SHP77 treated with DMSO at 0.1 percent for 48 hours (cell line): ENCODE data around the gene EPN1.
A peak's percentile ranks its signal among the peaks of the same experiment; 100 is the strongest.

Source experiments
- DNase-seq: peaks from one replicate; lab custom pipeline; 2025; lab: John Stamatoyannopoulos, UW

Gene EPN1

GRCh38 chr19:55646889-55647731 is 27.9 kb upstream of the EPN1 start:
- DNase-seq = no peak

- DNase-seq = no peak
These were observed 27.1 kb upstream of the EPN1 start, which contains the start of gene CCDC106 for GRCh38 chr19:55647732-55648584. Gene CCDC106, plus strand, starts transcription at chr19:55648212. Its CDS starts 835 bp downstream, at chr19:55649047.

GRCh38 chr19:55648585-55649267 is 26.3 kb upstream of the EPN1 start:
- DNase-seq = no peak

GRCh38 chr19:55649268-55650125 is 25.5 kb upstream of the EPN1 start:
- no peak for DNase-seq

- no peak for DNase-seq
These were observed 24.9 kb upstream of the EPN1 start for GRCh38 chr19:55650126-55650557.

GRCh38 chr19:55650602-55651230 is 24.3 kb upstream of the EPN1 start:
- no peak for DNase-seq

GRCh38 chr19:55651236-55651635 is 23.8 kb upstream of the EPN1 start:
- no peak for DNase-seq

GRCh38 chr19:55652311-55653128 is 22.5 kb upstream of the EPN1 start:
- no peak for DNase-seq

GRCh38 chr19:55653651-55654322 is 21.2 kb upstream of the EPN1 start:
- DNase-seq = peak; percentile 98

GRCh38 chr19:55654323-55654867 is 20.6 kb upstream of the EPN1 start:
- peak; percentile 84 for DNase-seq

- DNase-seq = peak; percentile 37
These were observed 20.0 kb upstream of the EPN1 start, which contains the start of gene U2AF2 for GRCh38 chr19:55654868-55655647. Gene U2AF2, plus strand, starts transcription at chr19:55655035. Its CDS starts 70 bp downstream, at chr19:55655105.

GRCh38 chr19:55655648-55656040 is 19.4 kb upstream of the EPN1 start:
- no peak for DNase-seq

- DNase-seq = no peak
These were observed 18.5 kb upstream of the EPN1 start for GRCh38 chr19:55656552-55656951.

GRCh38 chr19:55656988-55657747 is 17.9 kb upstream of the EPN1 start:
- no peak for DNase-seq

GRCh38 chr19:55658846-55659459 is 16.1 kb upstream of the EPN1 start:
- no peak for DNase-seq

- DNase-seq = no peak
These were observed 15.2 kb upstream of the EPN1 start for GRCh38 chr19:55659822-55660221.

- DNase-seq = no peak
These were observed 14.6 kb upstream of the EPN1 start for GRCh38 chr19:55660404-55660803.
